Measurements from ENCODE around the gene GRAP2.

Gene GRAP2

GRCh38 chr22:39925273-39925672 lies 24.4 kb downstream of the GRAP2 start:
- DNase-seq (ENCODE audit: low read depth in 2 of 2), result no peak

GRCh38 chr22:39925909-39926679 lies 25.2 kb downstream of the GRAP2 start:
- no peak for DNase-seq (ENCODE audit: low read depth in 2 of 2)

GRCh38 chr22:39926753-39927152 lies 25.9 kb downstream of the GRAP2 start:
- no peak for DNase-seq (ENCODE audit: low read depth in 2 of 2)

- DNase-seq (ENCODE audit: low read depth in 2 of 2), result no peak
Measured at GRCh38 chr22:39927544-39927943, 26.7 kb downstream of the GRAP2 start.

GRCh38 chr22:39928536-39929520 lies 27.9 kb downstream of the GRAP2 start:
- no peak for DNase-seq (ENCODE audit: low read depth in 2 of 2)

GRCh38 chr22:39931251-39931650 lies 30.4 kb downstream of the GRAP2 start:
- DNase-seq (ENCODE audit: low read depth in 2 of 2), result no peak

- no peak for DNase-seq (ENCODE audit: low read depth in 2 of 2)
Measured at GRCh38 chr22:39932166-39932565, 31.3 kb downstream of the GRAP2 start.

- DNase-seq (ENCODE audit: low read depth in 2 of 2), result no peak
Measured at GRCh38 chr22:39932918-39933649, 32.2 kb downstream of the GRAP2 start.

- no peak for DNase-seq (ENCODE audit: low read depth in 2 of 2)
Measured at GRCh38 chr22:39933741-39934140, 32.9 kb downstream of the GRAP2 start.

- no peak for DNase-seq (ENCODE audit: low read depth in 2 of 2)
Measured at GRCh38 chr22:39935116-39935515, 34.2 kb downstream of the GRAP2 start.

GRCh38 chr22:39935612-39936011 lies 34.7 kb downstream of the GRAP2 start:
- no peak for DNase-seq (ENCODE audit: low read depth in 2 of 2)

- no peak for DNase-seq (ENCODE audit: low read depth in 2 of 2)
Measured at GRCh38 chr22:39936523-39937145, 35.8 kb downstream of the GRAP2 start.

GRCh38 chr22:39937906-39938305 lies 37.0 kb downstream of the GRAP2 start:
- DNase-seq (ENCODE audit: low read depth in 2 of 2), result no peak

GRCh38 chr22:39938509-39939111 lies 37.7 kb downstream of the GRAP2 start:
- DNase-seq (ENCODE audit: low read depth in 2 of 2), result no peak

- no peak for DNase-seq (ENCODE audit: low read depth in 2 of 2)
Measured at GRCh38 chr22:39939830-39940229, 38.9 kb downstream of the GRAP2 start.

- no peak for DNase-seq (ENCODE audit: low read depth in 2 of 2)
Measured at GRCh38 chr22:39940757-39941305, 39.9 kb downstream of the GRAP2 start.

GRCh38 chr22:39941601-39942000 lies 40.7 kb downstream of the GRAP2 start:
- DNase-seq (ENCODE audit: low read depth in 2 of 2), result no peak

- DNase-seq (ENCODE audit: low read depth in 2 of 2), result no peak
Measured at GRCh38 chr22:39942439-39943230, 41.8 kb downstream of the GRAP2 start.

GRCh38 chr22:39943337-39943736 lies 42.5 kb downstream of the GRAP2 start:
- DNase-seq (ENCODE audit: low read depth in 2 of 2), result no peak

Data from stimulated activated CD8-positive, alpha-beta memory T cell treated with anti-CD3 and anti-CD28 coated beads, Interleukin-2, amount 100 ng/mL, for 1 hour (primary cell).